A673 (cell line): Measurements from ENCODE around the gene LILRA2.
"Not testable (repeated sequence)": the region's sequence is repeated elsewhere in the genome, so short reads cannot be mapped to it uniquely, and the experiment has no call there.

ENCODE experiments used
- EZH2 ChIP-seq: fragments of 200-600 bp; sonication (generic); IDR thresholded peaks from 2 replicates; pipeline ENCODE4 v1.6.1; 2017; ENCODE audit warnings: borderline replicate concordance, low read depth, mild to moderate bottlenecking, mixed read lengths, antibody characterized with exemption, low read length; ENCODE audit not compliant: poor library complexity, severe bottlenecking
- TF ChIP-seq, protein P1 (sequence below): fragments of 300-800, 200-600 bp; sonication (generic); conservative IDR thresholded peaks from 2 replicates; pipeline ENCODE4 v1.5.1; 2017; ENCODE audit warnings: low read depth, mild to moderate bottlenecking, antibody characterized with exemption, low read length, moderate library complexity, mixed read lengths

DNA sequence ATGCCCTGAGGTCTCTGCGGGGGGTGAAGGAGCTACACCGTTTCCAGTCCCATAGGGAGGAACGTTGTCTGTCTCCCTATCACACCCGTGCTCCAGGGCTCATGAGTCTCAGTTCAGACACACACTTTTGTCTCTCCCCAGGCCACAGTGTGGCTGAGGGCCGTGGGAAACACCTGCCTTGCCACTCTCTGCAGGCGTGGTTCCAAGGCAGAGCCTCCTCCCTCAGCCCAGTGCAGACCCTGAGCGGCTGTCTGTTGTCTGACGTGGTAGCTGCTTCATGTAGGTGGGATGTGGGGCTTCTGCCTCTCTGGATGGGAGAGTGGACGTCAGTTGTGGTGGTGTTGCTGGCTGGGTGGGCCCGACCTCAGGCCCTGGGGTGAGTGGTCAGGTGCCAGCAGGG, 50.6 kb downstream of the LILRA2 start:
- TF ChIP-seq, protein P1, sequence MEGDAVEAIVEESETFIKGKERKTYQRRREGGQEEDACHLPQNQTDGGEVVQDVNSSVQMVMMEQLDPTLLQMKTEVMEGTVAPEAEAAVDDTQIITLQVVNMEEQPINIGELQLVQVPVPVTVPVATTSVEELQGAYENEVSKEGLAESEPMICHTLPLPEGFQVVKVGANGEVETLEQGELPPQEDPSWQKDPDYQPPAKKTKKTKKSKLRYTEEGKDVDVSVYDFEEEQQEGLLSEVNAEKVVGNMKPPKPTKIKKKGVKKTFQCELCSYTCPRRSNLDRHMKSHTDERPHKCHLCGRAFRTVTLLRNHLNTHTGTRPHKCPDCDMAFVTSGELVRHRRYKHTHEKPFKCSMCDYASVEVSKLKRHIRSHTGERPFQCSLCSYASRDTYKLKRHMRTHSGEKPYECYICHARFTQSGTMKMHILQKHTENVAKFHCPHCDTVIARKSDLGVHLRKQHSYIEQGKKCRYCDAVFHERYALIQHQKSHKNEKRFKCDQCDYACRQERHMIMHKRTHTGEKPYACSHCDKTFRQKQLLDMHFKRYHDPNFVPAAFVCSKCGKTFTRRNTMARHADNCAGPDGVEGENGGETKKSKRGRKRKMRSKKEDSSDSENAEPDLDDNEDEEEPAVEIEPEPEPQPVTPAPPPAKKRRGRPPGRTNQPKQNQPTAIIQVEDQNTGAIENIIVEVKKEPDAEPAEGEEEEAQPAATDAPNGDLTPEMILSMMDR: not testable (repeated sequence)
- TF ChIP-seq EZH2: not testable (repeated sequence)
